Right cardiac atrium (tissue), 5 donors: ENCODE results near the gene TBX21. TPM values are rescaled to one million over a fixed set of nuclear protein-coding genes. Genes with fewer than 3 reads are reported as not detected.

Experiments
- ATAC-seq, 2 donors: fragments of 200-7000 bp; cut with Tn5 transposase; one replicate each; pipeline versions ENCODE4 v1.8.0 to v1.9.1; 2020; ENCODE audit warnings: moderate library complexity in 2 of 2, mild to moderate bottlenecking in 1 of 2
- DNase-seq, 3 donors: peaks; one replicate each; pipeline ENCODE4 v3.0.0-alpha.2; 2020
- H3K27ac ChIP-seq: one replicate; pipeline ENCODE4 v1.5.1; 2013; ENCODE audit warnings: mild to moderate bottlenecking, low read length, control low read depth, moderate library complexity
- H3K27me3 ChIP-seq: one replicate; pipeline ENCODE4 v1.6.1; 2013; ENCODE audit not compliant: control insufficient read depth, insufficient read depth
- H3K4me1 ChIP-seq: one replicate; pipeline ENCODE4 v1.6.1; 2013; ENCODE audit warnings: low read length; ENCODE audit not compliant: control insufficient read depth, insufficient read depth
- H3K4me3 ChIP-seq: one replicate; pipeline ENCODE4 v1.5.1; 2013; ENCODE audit warnings: low read length, control low read depth
- H3K9me3 ChIP-seq: one replicate; pipeline ENCODE4 v1.6.1; 2013; ENCODE audit warnings: low read length; ENCODE audit not compliant: control insufficient read depth
- WGBS: extraction: QIAGEN DNeasy Blood & Tissue Kit; methylation state at CpG from one replicate; pipeline ENCODE4 v1.1.7; 2013; 5-methylcytosine and 5-hydroxymethylcytosine counted together
- intact Hi-C, 4 donors: fragments of 100-400 bp; cut with DNase I; formaldehyde crosslinking; loops; one replicate each; pipeline versions ENCODE4 v1.11.0 to v1.14.0; 2022 to 2023
- polyA plus RNA-seq: library from polyadenylated mRNA; stranded (reverse); fragments of 200-250 nt; gene quantifications from one replicate; pipeline ENCODE4 v1.2.3, GENCODE V29; 2013
- total RNA-seq, 4 donors: library from RNA; stranded (reverse); fragmentation: NEBNext Ultra II Directional; extraction: Animal tissue kit (Norgen Biotek cat#: 25700); gene quantifications; one replicate each; pipeline ENCODE4 v1.2.1, GENCODE V29; 2021
- donor health status: healthy with polysubstance abuse.
- donor health status: DM: no; HTN: yes; CAD: no.
- donor health status: DM: no; HTN: no; CAD: no.
- donor health status: DM: no; HTN: yes; CAD: no; lungs with severe emphysema.
- donor health status: DM: yes; HTN: yes; CAD: no.

The TBX21 gene
- total and polyA plus RNA-seq, 5 donors = 0.14 to 0.60 (median 0.26) TPM; not detected in 1

DNA sequence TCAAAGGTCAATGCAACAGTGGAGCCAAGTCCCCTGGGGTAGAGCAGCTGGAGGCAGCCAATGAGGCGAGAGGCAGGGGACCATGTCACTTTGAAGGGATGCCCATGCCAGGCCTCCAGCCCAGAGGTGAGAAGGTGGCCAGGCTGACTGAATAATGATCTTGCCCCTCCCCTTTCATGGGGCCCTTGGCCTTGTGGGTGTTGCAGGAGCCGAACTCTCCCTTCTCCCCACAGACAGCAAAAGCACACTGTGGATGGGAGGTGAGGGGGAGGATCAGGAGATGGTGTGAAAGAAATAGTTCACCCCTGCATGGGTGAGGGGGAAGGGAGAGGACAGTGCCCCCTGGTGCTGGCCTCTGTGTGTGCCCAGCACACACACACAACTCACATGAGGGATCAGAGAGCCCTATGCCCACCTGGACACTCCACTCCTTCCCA, 15.8 kb upstream of the TBX21 start:
- Histone ChIP-seq H3K4me3 (no peak overlapping the region), H3K27me3 (no peaks in the 10 kb centered on the region), H3K9me3 (no peaks in the 10 kb centered on the region), H3K27ac (no peak overlapping the region), H3K4me1 (no peaks in the 10 kb centered on the region)
- 52% methylated on average over 2 of the region's 2 CpGs for WGBS
- ATAC-seq (no peak), DNase-seq (no peak)
- intact Hi-C loops = no loop called here

DNA sequence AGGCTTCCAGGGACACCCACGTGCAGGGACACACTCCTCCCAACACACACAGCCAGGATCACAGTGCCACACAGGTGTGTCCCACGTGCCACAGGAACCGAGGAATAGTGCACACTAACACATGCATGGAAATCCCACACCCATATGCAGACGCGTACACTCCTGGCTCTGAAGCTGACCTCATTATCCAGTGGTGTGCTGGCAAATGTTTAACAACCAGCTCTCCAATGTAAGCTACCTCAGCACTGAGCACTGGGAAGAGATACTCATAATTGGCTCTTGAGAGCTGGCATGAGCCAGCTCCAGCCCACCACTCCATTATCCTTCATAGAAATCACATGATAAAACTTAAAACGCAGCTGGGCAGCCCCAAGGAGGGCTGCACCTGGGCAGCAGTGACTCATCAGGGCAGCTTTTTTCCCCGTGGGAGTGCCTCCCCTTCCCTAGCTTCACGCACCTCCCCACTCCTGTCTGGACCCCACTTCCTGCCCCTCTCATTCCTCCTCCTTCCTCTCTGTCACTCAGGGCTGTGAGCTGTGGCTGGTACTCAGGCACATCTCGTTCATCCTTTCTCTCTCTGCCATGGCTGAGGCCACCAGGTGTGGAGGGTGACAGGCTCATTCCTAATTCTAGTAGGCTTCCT, 14.9 kb upstream of the TBX21 start:
- intact Hi-C loops = no loop called here
- DNase-seq (no peak), ATAC-seq (no peak)
- Histone ChIP-seq H3K4me1 (no peaks in the 10 kb centered on the region), H3K27ac (no peak overlapping the region), H3K9me3 (no peaks in the 10 kb centered on the region), H3K4me3 (no peak overlapping the region), H3K27me3 (no peaks in the 10 kb centered on the region)
- WGBS = 36% methylated on average over 9 of the region's 9 CpGs

DNA sequence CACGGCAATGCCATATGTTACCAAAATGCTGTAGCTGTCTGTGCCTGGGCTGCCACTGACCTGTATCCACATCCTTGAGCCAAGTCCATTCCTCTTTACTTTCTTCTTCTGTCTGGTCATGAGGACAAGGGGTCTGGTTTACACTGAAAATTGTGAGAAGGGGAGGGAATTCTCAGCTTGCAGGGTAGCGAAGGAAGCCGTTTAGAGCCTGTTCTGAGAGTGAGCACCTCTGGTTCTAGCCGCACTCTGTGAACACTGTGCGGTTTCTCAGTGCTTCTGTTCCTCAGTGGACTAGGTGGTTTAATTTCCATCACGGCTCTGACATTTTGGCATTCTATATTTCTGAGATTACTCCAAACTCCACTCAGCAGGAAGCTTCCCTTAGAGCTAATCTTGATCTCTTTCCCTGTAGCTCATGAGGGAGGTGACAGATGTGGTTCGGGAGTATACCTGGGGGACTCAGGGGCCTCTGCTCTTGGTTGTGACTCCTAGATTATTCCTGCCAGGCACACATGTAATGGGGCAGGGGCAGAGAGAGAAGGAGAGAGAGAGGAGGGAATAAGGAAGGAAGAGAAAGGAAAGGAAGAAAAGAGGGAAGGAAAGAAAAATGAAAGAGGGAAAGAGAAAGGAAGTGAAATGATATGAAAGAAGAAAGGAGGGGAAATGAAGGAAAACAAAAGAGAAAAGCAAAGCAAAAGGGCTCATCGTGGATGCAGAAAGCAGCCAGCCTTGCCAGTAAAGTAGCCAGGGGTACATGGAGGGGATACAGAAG, 14.2 kb upstream of the TBX21 start:
- WGBS = 49% methylated on average over 8 of the region's 8 CpGs
- no peaks in the 10 kb centered on the region for H3K27me3 ChIP-seq
- ATAC-seq (no peak), DNase-seq (no peak)
- intact Hi-C loops = no loop called here
- no peak overlapping the region for H3K4me3 ChIP-seq
- no peak overlapping the region for H3K27ac ChIP-seq
- H3K4me1 ChIP-seq = no peaks in the 10 kb centered on the region
- no peaks in the 10 kb centered on the region for H3K9me3 ChIP-seq

DNA sequence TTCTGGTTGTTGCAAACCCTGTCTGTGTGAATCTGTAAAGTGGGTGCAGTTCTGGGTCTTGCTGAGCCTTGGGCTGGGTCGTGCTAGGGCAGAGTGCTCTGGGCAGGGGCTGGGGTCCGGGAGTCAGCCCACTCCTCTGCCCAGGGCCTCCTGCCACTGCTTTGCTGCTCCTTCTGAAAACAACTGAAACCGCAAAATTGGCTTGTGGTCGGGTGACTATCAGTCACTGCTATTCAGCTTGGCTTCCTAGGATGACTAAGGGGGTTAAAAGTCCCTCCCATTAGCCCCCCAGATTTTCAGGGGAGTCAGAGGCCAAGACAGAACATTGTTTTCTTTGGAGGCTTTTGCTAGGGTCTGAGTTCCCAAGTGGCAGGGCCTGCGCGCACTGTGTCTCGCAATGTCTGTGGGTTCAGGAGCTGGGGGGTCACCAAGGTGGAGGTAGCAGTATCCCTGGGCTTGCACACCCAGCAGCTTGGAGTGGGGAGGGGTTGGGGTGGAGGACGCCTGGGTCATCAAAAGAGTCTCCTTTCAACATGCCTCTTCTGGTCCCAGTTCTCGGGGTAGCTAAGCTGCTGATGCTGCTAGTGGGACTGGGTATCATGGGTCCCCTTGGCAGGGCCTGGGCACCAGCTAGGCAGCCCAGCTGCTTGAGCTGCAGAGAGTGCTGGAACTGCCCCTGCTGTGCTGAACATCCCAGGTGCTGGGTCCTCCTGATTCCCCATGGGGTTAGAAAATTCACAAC, 13.5 kb upstream of the TBX21 start:
- H3K27me3 ChIP-seq = no peaks in the 10 kb centered on the region
- WGBS = 70% methylated on average over 9 of the region's 9 CpGs
- intact Hi-C loops = no loop called here
- no peak overlapping the region for H3K4me3 ChIP-seq
- ATAC-seq (no peak), DNase-seq (no peak)
- no peak overlapping the region for H3K27ac ChIP-seq
- H3K4me1 ChIP-seq = no peaks in the 10 kb centered on the region
- H3K9me3 ChIP-seq = no peaks in the 10 kb centered on the region

DNA sequence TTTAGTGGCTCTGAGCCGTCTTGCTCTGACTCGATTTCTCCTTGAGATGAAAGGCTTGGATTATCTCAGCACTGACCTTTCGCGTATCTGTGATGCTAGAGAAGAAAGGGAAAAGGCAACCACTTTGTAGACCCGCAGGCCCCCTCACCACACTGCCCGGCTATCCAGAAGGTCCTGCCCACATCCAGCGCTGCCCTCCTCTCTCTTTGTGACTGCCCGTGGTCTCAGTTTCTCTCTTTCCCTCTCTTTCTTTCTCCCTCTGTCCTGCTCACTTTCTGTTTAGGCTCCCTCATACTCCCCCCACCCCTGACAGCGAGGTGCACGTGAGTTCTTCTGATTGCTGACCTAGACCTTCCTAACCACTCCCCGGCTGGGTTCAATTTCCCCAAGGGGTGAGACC, 12.8 kb upstream of the TBX21 start:
- H3K9me3 ChIP-seq = no peaks in the 10 kb centered on the region
- DNase-seq (no peak), ATAC-seq (no peak)
- H3K27me3 ChIP-seq = no peaks in the 10 kb centered on the region
- no peak overlapping the region for H3K4me3 ChIP-seq
- H3K27ac ChIP-seq = no peak overlapping the region
- H3K4me1 ChIP-seq = no peaks in the 10 kb centered on the region
- 60% methylated on average over 11 of the region's 11 CpGs for WGBS
- intact Hi-C loops = no loop called here

DNA sequence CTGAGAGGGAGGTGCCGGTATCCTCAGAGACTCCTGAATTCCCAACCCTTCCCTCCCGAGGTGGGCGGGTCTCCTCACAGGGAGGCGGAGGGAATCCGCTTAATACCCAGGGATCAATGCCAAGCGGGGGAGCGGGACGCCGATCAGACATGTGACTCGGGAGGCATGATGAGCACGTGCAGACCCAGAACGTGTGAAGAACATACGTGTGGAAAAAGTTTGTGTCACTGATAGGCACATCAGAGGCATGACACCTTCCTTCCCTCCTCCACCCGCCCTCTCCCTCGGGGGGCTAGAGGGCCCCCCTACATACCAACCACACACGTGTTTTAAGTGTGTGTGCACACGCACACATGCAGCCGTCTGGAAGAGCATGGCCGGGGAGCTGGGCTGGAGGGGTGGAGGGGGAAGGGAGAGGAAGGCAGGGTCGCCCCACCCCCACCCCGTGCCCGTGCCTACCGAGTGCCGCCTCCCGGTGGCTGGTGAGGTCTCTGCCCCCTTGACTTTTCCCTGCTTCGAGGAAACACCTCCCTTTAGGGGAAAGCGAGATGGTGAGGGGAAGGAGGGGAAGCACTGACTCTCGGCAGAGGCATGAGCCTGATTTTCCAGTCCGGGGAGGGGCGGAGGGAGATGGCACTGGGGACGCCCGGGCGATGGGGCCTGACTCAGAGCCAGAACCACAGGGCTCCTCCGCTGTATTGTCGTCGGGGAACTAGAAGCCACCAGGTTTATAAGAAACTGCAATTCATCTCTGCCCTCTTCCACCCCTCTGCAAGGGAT, 12.1 kb upstream of the TBX21 start:
- Histone ChIP-seq H3K27me3 (no peaks in the 10 kb centered on the region), H3K4me1 (no peaks in the 10 kb centered on the region), H3K9me3 (no peaks in the 10 kb centered on the region), H3K27ac (no peak overlapping the region), H3K4me3 (no peak overlapping the region)
- WGBS = 9% methylated on average over 36 of the region's 36 CpGs
- DNase-seq (peak in 1 of 3 donors; percentile 44), ATAC-seq (peak; percentile 18 to 72)
- intact Hi-C loops = no loop called here

DNA sequence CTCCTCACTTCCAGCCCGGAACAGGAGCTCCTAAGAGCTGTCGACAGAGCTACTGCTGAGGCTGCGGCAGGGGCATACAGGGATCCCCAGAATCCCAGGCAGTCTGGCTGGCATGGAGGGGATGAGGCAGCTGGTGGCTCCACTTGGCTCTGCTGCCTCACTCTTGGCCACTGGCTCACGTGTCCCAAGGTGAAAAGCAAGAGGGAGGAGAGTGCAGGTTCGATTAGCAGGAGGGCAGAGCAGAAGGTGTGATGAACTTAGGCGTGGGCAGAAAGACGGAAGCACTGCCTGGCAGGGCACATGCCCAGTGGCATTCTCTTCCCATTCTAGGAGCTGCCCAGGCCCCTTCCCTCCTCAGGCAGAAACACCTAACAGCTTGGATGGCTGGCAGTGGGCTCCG, 11.3 kb upstream of the TBX21 start:
- WGBS = 48% methylated on average over 8 of the region's 8 CpGs
- ATAC-seq (no peak), DNase-seq (no peak)
- Histone ChIP-seq H3K27ac (no peak overlapping the region), H3K4me3 (no peak overlapping the region), H3K9me3 (no peaks in the 10 kb centered on the region), H3K4me1 (no peaks in the 10 kb centered on the region), H3K27me3 (no peaks in the 10 kb centered on the region)
- intact Hi-C loops = no loop called here

DNA sequence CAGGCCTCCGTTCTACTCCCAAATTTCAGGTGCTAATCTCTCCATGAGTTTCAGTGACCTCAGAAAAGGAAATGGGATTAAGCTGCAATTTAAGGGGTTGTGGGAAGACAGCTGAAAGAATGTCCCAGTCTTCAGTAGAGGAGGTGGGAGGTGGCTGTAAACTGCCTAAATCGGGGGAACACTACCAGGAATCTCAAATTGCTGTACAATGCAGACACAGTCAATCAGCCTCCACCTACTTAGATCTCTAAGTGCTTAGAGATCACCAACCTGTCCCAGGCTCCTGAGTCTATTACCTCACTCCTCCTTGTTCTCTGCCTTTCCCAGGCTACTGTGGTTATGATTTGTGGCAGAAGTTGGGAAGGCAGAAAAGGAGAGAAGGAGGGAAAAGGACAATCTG, 8.3 kb upstream of the TBX21 start:
- intact Hi-C loops = no loop called here
- DNase-seq (no peak), ATAC-seq (no peak)
- Histone ChIP-seq H3K27ac (no peak overlapping the region), H3K27me3 (no peaks in the 10 kb centered on the region), H3K4me1 (no peaks in the 10 kb centered on the region), H3K4me3 (no peak overlapping the region), H3K9me3 (no peaks in the 10 kb centered on the region)
- WGBS = 63% methylated on average over 2 of the region's 2 CpGs

DNA sequence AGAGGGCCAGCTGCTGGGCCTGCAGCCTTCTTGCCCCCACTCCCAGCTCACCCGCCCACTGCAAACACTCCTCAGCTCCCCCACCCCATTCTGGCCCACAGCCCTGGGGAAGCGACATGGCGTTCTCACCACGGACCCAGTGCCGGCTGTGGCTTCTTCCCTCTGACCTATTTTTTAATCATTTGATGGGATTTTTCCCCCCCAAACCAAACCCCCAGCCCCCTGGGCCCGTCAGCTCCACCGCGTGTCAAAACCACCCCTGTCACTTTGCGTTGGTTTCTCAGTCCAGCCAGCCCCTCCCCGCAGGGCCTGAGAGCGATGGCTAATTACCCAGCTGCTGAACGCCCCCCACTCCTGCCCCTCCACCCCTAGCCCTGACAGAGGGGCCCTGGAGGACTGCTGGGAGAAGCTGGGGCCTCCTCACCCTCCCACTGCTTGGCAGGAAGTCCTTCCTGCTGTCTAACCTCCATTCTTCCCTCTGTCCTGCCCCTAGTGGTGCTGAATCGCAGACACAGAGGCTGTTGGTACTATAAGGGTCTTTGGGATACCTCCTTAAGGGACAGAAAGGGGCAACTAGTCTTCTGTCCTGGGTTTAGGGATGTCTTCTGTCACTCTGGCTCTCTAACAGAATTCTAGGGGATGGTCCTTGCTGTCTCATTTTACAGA, 7.5 kb upstream of the TBX21 start:
- DNase-seq = no peak

DNA sequence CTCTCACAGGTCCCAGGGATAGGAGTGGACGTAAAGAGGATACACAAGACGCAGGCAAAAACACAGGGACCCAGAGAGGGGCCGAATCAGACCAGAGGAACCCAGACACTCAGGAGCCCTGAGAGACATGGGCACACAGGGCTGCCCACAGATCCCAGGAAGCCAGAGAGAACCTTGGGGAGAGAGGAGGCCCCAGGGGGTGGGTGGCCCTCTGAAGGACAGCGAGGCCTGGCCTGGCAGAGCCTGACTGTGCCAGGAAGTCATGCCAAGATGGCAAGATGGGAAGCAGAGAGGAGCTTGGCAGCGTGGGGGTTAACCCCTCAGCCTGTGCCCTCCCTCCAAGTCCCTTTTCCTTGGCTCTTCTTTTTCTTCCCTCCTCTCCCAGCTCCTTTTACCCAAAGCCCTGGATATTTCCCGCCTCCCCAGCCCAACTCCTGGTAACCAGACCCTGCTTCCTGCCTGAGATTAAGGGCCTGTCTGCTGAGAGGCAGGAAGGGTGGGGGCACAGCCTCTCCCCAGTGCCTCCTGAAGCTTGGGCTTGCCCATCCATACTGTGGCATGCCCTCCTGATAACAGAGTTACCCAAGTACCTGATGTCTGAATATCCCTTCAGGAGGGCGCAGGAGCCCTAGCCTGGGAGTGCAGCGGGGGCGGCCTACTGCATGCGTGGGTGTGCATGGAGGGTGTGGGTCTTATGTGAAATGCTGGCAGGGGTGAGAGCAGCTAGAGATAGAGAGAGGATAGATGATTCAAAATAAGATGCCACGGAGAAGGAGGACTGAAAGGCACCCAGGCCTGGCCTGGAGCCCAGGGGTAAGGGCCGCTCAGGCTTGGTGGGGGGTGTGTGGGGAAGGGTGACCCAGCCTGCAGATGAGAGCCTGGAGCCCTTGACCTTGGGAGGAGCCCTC, 6.0 kb upstream of the TBX21 start:
- Histone ChIP-seq H3K4me1 (no peaks in the 10 kb centered on the region), H3K27ac (no peak overlapping the region), H3K4me3 (no peak overlapping the region), H3K9me3 (no peaks in the 10 kb centered on the region), H3K27me3 (no peaks in the 10 kb centered on the region)
- 84% methylated on average over 12 of the region's 12 CpGs for WGBS
- no peak for DNase-seq
- ATAC-seq = peak; percentile 14 to 47
- intact Hi-C loops = no loop called here

More for the DNA sequence above, 7.5 kb upstream of the TBX21 start:
- intact Hi-C loops = no loop called here
- Histone ChIP-seq H3K9me3 (no peaks in the 10 kb centered on the region), H3K27me3 (no peaks in the 10 kb centered on the region), H3K4me1 (no peaks in the 10 kb centered on the region), H3K4me3 (no peak overlapping the region), H3K27ac (no peak overlapping the region)
- no peak for ATAC-seq
- 61% methylated on average over 13 of the region's 13 CpGs for WGBS
